HG02840 (cell line): Measurements from ENCODE around the gene NCKAP5.

Source experiments
- ATAC-seq: cut with Tn5 transposase; IDR thresholded peaks from one replicate; pipeline ENCODE4 v1.9.1; 2021; ENCODE audit warnings: mild to moderate bottlenecking, moderate library complexity, moderate number of reproducible peaks; ENCODE audit not compliant: unreplicated experiment, low FRiP score

The NCKAP5 gene

GRCh38 chr2:132937629-132938028 lies 630.6 kb downstream of the NCKAP5 start:
- no peak for ATAC-seq

- peak; percentile 76 for ATAC-seq
Measured at GRCh38 chr2:132936791-132937190, 631.5 kb downstream of the NCKAP5 start.

GRCh38 chr2:132936261-132936660 lies 632.0 kb downstream of the NCKAP5 start:
- no peak for ATAC-seq

GRCh38 chr2:132929786-132930185 lies 638.5 kb downstream of the NCKAP5 start:
- no peak for ATAC-seq

GRCh38 chr2:132923787-132924186 lies 644.5 kb downstream of the NCKAP5 start:
- no peak for ATAC-seq

- ATAC-seq: no peak
Measured at GRCh38 chr2:132915812-132916549, 652.3 kb downstream of the NCKAP5 start.

- no peak for ATAC-seq
Measured at GRCh38 chr2:132911726-132912724, 656.2 kb downstream of the NCKAP5 start.

GRCh38 chr2:132910432-132910831 lies 657.8 kb downstream of the NCKAP5 start:
- no peak for ATAC-seq

GRCh38 chr2:132909427-132909826 lies 658.8 kb downstream of the NCKAP5 start:
- no peak for ATAC-seq

GRCh38 chr2:132904142-132904842 lies 664.0 kb downstream of the NCKAP5 start:
- no peak for ATAC-seq

GRCh38 chr2:132902626-132903025 lies 665.6 kb downstream of the NCKAP5 start:
- ATAC-seq: no peak

- no peak for ATAC-seq
Measured at GRCh38 chr2:132901661-132902060, 666.6 kb downstream of the NCKAP5 start.

- no peak for ATAC-seq
Measured at GRCh38 chr2:132897111-132897510, 671.2 kb downstream of the NCKAP5 start.

GRCh38 chr2:132896073-132896472 lies 672.2 kb downstream of the NCKAP5 start:
- ATAC-seq: no peak

GRCh38 chr2:132891498-132891897 lies 676.8 kb downstream of the NCKAP5 start:
- ATAC-seq: no peak

GRCh38 chr2:132886574-132886973 lies 681.7 kb downstream of the NCKAP5 start:
- ATAC-seq: no peak

- no peak for ATAC-seq
Measured at GRCh38 chr2:132884705-132885104, 683.6 kb downstream of the NCKAP5 start.

- no peak for ATAC-seq
Measured at GRCh38 chr2:132884292-132884691, 684.0 kb downstream of the NCKAP5 start.

GRCh38 chr2:132883430-132883829 lies 684.8 kb downstream of the NCKAP5 start:
- no peak for ATAC-seq

- ATAC-seq: no peak
Measured at GRCh38 chr2:132881546-132881945, 686.7 kb downstream of the NCKAP5 start.

- no peak for ATAC-seq
Measured at GRCh38 chr2:132877923-132878322, 690.3 kb downstream of the NCKAP5 start.
